Stimulated activated CD8-positive, alpha-beta memory T cell treated with anti-CD3 and anti-CD28 coated beads, Interleukin-7, amount 100 ng/mL, for 48 hours (primary cell): Measurements from ENCODE around the gene HMGB2.
A peak's percentile ranks its signal among the peaks of the same experiment; 100 is the strongest.

Experiments used
- DNase-seq, 2 donors: peaks; one replicate each; pipeline ENCODE4 v3.0.0-alpha.2; 2020; ENCODE audit warnings: low read depth in 1 of 2; ENCODE audit errors: extremely low read depth in 1 of 2

Gene HMGB2

GRCh38 chr4:173288698-173289352, 45.3 kb downstream of the HMGB2 start:
- DNase-seq: no peak

- DNase-seq: peak; percentile 6 to 60
These were observed 45.9 kb downstream of the HMGB2 start for GRCh38 chr4:173288296-173288695.

DNA sequence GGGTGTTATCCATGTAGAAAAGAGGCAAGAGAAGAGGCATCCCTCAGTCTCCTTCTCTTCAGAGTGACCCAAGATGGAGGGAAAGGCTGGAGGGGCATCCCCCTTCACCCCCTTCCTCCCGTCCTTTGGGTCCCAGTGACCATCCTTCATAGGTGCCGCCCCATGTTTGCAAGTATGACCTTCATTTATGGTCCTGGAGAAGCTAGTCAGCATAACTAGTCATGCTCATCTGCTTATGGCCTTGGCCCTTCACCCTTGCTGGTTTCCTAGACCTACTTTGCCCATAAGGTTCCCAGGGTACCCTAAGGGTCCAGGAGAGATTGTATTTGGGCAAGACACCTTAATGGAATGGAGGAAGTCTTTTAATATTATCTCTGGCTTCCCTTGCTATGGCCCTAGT, 46.7 kb downstream of the HMGB2 start:
- DNase-seq: no peak

DNA sequence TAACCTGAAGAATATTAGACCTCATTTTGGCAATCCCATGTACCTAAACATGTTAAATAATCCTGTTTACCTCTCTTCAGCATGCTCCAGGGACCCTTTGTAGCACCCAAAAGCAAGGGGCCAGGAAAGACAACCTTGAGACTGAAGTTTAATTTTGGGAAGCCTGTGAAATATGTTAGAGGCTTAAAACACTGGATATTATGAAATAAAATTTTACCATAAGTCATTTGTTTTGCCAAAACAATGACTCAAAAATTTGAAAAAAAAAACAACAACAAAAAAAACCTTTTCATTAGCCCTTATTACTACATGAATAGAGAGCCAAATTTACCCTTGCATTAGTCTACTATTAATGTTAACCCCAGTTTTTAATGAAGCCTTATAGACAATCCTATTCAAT, 49.7 kb downstream of the HMGB2 start:
- DNase-seq: no peak

GRCh38 chr4:173282626-173283025, 51.5 kb downstream of the HMGB2 start:
- no peak for DNase-seq

DNA sequence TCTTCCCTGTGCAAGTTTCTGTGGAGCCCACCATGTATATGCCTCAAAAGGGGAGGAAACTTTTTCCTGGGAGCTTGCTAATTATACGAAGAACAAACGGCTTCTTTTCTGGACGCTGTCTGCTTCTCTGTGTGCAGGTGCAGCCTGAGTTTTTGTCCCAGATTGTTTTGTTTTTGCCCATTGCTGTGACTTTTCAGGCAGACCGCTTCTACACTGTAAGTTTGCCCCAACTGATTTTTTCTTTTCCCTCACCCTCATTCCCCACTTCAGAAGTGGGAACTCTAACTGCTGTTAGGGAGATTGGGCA, 51.9 kb downstream of the HMGB2 start:
- DNase-seq: no peak

GRCh38 chr4:173281406-173282255, 52.5 kb downstream of the HMGB2 start:
- DNase-seq: no peak
